ENCODE results near the gene CALD1.

Gene CALD1

GRCh38 chr7:134819401-134819800 lies 40.0 kb downstream of the CALD1 start:
- no peak for DNase-seq (ENCODE audit: low read depth, low spot score)
- TF ChIP-seq, protein P1, sequence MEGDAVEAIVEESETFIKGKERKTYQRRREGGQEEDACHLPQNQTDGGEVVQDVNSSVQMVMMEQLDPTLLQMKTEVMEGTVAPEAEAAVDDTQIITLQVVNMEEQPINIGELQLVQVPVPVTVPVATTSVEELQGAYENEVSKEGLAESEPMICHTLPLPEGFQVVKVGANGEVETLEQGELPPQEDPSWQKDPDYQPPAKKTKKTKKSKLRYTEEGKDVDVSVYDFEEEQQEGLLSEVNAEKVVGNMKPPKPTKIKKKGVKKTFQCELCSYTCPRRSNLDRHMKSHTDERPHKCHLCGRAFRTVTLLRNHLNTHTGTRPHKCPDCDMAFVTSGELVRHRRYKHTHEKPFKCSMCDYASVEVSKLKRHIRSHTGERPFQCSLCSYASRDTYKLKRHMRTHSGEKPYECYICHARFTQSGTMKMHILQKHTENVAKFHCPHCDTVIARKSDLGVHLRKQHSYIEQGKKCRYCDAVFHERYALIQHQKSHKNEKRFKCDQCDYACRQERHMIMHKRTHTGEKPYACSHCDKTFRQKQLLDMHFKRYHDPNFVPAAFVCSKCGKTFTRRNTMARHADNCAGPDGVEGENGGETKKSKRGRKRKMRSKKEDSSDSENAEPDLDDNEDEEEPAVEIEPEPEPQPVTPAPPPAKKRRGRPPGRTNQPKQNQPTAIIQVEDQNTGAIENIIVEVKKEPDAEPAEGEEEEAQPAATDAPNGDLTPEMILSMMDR (IDR thresholded peaks at IDR 0.05; ENCODE audit: low read depth, low read length): no peak
- H3K4me3 ChIP-seq (ENCODE audit: low read depth, low read length): no peak overlapping the region
- in situ Hi-C loops (cut with HindIII; ENCODE audit: low sequenced_read_pairs): no loop called here

DNA sequence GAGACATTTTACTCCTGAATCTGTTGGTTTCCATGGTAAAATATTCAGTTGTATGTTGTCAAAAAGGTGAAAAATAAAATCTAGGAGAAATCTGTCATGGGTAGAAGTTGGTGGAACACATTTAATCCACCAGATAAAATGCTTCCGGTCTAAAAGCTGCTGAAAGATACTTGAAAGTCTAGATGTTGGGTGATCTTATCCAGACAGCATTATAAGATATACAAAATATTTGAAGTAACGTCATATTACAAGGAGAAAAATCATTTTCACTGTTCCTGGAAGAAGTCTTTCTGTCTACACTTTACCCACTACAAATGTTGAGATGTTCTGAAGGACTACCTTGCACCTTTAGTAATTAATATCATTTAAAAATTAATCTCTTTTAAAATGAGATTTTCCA lies 40.9 kb downstream of the CALD1 start:
- TF ChIP-seq, protein P1 (IDR thresholded peaks at IDR 0.05; ENCODE audit: low read depth, low read length): no peak
- in situ Hi-C loops (cut with HindIII; ENCODE audit: low sequenced_read_pairs): no loop called here
- H3K4me3 ChIP-seq (ENCODE audit: low read depth, low read length): no peak overlapping the region
- DNase-seq (ENCODE audit: low read depth, low spot score): no peak

DNA sequence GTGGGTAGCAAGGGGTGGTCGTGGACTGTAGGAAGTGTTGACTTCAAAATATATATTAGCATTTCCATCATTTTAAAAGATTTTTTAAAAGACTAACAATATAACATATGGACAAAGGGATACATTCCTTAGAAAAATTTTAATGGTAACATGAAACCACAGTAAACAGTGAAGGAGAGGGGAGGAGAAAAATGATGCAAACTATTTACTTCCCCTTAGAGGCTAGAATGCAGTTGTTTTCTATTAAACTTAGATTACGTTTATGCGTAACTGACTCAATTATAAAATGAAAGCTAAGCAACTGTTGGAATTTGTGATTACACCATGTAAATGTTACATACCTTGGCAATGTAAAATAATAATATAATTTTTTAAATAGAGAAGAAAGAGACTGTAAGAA lies 41.3 kb downstream of the CALD1 start:
- TF ChIP-seq, protein P1 (IDR thresholded peaks at IDR 0.05; ENCODE audit: low read depth, low read length): no peak
- in situ Hi-C loops (cut with HindIII; ENCODE audit: low sequenced_read_pairs): no loop called here
- no peak overlapping the region for H3K4me3 ChIP-seq (ENCODE audit: low read depth, low read length)
- DNase-seq (ENCODE audit: low read depth, low spot score): no peak

GRCh38 chr7:134823400-134823799 lies 44.0 kb downstream of the CALD1 start:
- in situ Hi-C loops (cut with HindIII; ENCODE audit: low sequenced_read_pairs): no loop called here
- DNase-seq (ENCODE audit: low read depth, low spot score): peak; percentile 92
- TF ChIP-seq, protein P1 (IDR thresholded peaks at IDR 0.05; ENCODE audit: low read depth, low read length): no peak
- no peak overlapping the region for H3K4me3 ChIP-seq (ENCODE audit: low read depth, low read length)

- no peak for DNase-seq (ENCODE audit: low read depth, low spot score)
- TF ChIP-seq, protein P1 (IDR thresholded peaks at IDR 0.05; ENCODE audit: low read depth, low read length): no peak
- H3K4me3 ChIP-seq (ENCODE audit: low read depth, low read length): no peak overlapping the region
- in situ Hi-C loops (cut with HindIII; ENCODE audit: low sequenced_read_pairs): no loop called here
Measured at GRCh38 chr7:134825666-134826065, 46.2 kb downstream of the CALD1 start.

DNA sequence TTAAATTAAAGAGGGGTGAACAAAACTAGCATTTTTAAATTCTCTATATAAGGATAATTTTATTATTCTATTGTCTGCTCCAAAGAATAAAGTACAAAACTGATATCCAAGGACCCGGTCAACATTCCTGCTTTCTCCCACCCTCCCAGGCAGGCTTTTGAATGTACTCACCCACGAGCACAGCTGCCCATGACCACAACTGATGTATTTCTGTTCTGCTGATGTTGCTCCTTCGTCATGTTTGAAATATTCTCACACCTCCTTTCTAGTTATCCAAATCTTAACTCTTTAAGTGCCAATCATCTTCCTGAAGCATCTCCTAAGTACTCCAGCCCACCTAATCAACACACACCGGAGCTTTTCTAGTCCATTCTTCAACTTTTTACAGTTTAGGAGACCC lies 46.7 kb downstream of the CALD1 start:
- H3K4me3 ChIP-seq (ENCODE audit: low read depth, low read length): no peak overlapping the region
- in situ Hi-C loops (cut with HindIII; ENCODE audit: low sequenced_read_pairs): no loop called here
- TF ChIP-seq, protein P1 (IDR thresholded peaks at IDR 0.05; ENCODE audit: low read depth, low read length): no peak
- DNase-seq (ENCODE audit: low read depth, low spot score): peak; percentile 91

GRCh38 chr7:134827436-134827835 lies 48.0 kb downstream of the CALD1 start:
- no peak for DNase-seq (ENCODE audit: low read depth, low spot score)
- H3K4me3 ChIP-seq (ENCODE audit: low read depth, low read length): no peak overlapping the region
- TF ChIP-seq, protein P1 (IDR thresholded peaks at IDR 0.05; ENCODE audit: low read depth, low read length): no peak
- in situ Hi-C loops (cut with HindIII; ENCODE audit: low sequenced_read_pairs): no loop called here

All from astrocyte of the spinal cord (primary cell).